Putamen (tissue), 1 donor: Measurements from ENCODE around the gene MAGEA6.
"Not testable (repeated sequence)": the region's sequence is repeated elsewhere in the genome, so short reads cannot be mapped to it uniquely, and the experiment has no call there.

Source experiments
- DNase-seq: peaks from one replicate; pipeline ENCODE4 v3.0.0-alpha.2; 2016; ENCODE audit warnings: low spot score

Gene MAGEA6

GRCh38 chrX:152734143-152734858 lies 35.2 kb downstream of the MAGEA6 start:
- not testable (repeated sequence) for DNase-seq

DNA sequence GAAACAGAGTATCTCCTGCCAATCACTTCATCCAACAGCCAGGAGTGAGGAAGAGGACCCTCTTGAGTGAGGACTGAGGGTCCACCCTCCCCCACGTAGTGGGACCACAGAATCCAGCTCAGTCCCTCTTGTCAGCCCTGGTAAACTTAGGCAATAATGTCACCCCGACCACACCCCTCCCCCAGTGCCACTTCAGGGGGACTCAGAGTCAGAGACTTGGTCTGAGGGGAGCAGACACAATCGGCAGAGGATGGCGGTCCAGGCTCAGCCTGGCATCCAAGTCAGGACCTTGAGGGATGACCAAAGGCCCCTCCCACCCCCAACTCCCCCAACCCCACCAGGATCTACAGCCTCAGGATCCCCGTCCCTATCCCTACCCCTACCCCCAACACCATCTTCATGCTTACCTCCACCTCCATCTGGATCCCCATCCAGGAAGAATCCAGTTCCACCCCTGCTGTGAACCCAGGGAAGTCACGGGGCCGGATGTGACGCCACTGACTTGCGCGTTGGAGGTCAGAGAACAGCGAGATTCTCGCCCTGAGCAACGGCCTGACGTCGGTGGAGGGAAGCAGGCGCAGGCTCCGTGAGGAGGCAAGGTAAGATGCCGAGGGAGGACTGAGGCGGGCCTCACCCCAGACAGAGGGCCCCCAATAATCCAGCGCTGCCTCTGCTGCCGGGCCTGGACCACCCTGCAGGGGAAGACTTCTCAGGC lies 36.1 kb downstream of the MAGEA6 start, which contains the start of the genes CSAG1 and MAGEA12:
Gene CSAG1 (minus strand): TSS at position 461 of the 715 bp plus-strand sequence. CDS start 1,261 bp downstream, outside the sequence.
Gene MAGEA12 (plus strand): TSS at position 497 of the 715 bp plus-strand sequence. CDS start 2,405 bp downstream, outside the sequence.
- DNase-seq, result no peak

GRCh38 chrX:152725409-152725808 lies 44.1 kb downstream of the MAGEA6 start:
- no peak for DNase-seq
